Measurements from ENCODE around the gene CECR2. TPM values are rescaled to one million over a fixed set of nuclear protein-coding genes. Genes with fewer than 3 reads are reported as not detected.

CECR2 gene
- polyA plus RNA-seq (2012; rRNA removed) = not detected in 2 replicates
- polyA plus RNA-seq (2012; cell fraction: cytosol; rRNA removed) = not detected in 2 replicates
- polyA plus RNA-seq (2012; cell fraction: nucleus; rRNA removed) = not detected in 2 replicates

DNA sequence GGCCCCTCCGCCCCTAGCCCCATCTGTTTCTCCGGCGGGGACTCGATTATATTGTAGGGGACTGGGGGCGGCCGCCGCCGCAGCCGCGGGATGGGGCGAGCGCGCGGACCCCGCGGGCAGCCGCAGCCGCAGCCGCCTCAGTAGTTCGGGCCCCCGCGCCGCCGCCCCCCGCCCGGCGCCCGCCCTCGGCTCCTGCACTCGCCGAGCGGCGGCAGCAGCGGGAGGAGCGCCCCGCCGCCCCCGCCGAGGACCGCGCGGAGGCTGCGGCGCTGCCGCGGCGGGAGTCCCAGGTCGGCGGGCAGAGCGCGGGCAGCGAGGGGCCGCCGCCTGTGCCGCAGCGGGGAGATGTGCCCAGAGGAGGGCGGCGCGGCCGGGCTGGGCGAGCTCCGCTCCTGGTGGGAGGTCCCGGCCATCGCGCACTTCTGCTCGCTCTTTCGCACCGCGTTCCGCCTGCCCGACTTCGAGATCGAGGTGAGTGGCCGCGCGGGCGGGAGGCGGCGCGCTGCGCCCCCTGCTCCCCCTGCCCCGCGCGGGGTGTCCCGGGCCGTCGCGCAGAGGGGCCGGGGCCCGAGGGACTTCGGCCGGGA lies at the start of gene CECR2:
Gene CECR2, plus strand, starts transcription at position 22 of the 587 bp plus-strand sequence. Its CDS starts 324 bp downstream, at position 346.
- no peak within 1 kb of the TSS for H3K4me2 ChIP-seq
- H3K4me3 ChIP-seq (ENCODE audit: low read depth in 2 of 2, low read length in 1 of 2) = no peak within 1 kb of the TSS
- no peaks in the 10 kb centered on the region for H3K4me1 ChIP-seq (ENCODE audit: control insufficient read depth in 1 of 2, insufficient read depth in 2 of 2, low read depth in 1 of 2, low read length in 1 of 2)
- no peak within 1 kb of the TSS for H3K27ac ChIP-seq (ENCODE audit: low read depth in 2 of 2, low read length in 1 of 2)
- H3K9me3 ChIP-seq = no peaks in the 10 kb centered on the region
- H3K9me2 ChIP-seq = no peaks in the 10 kb centered on the region
- no peaks in the 10 kb centered on the region for H3K79me2 ChIP-seq (ENCODE audit: insufficient read depth)
- no peak within 1 kb of the TSS for H2AFZ ChIP-seq (ENCODE audit: low read depth)
- WGBS (ENCODE audit: low lambda C conversion rate) = no CpG with 5 or more reads among the region's 92 CpGs
- H4K20me1 ChIP-seq (ENCODE audit: insufficient read depth) = no peaks in the 10 kb centered on the region
- POLR2A ChIA-PET = no interaction called here
- TF ChIP-seq FOXJ3 (CRISPR knock-in tag; IDR thresholded peaks at IDR 0.05) (no peak), SMC3 (IDR thresholded peaks at IDR 0.05; ENCODE audit: low read depth, low read length) (no peak), YY1 (IDR thresholded peaks at IDR 0.05; ENCODE audit: low read depth) (no peak), FOSL2 (IDR thresholded peaks at IDR 0.05; ENCODE audit: borderline replicate concordance, low read depth) (no peak), ELF1 (IDR thresholded peaks at IDR 0.05) (no peak)
- TF ChIP-seq, protein P1, sequence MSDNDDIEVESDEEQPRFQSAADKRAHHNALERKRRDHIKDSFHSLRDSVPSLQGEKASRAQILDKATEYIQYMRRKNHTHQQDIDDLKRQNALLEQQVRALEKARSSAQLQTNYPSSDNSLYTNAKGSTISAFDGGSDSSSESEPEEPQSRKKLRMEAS (IDR thresholded peaks at IDR 0.05; ENCODE audit: low read depth) = no peak
- TF ChIP-seq, protein P2, sequence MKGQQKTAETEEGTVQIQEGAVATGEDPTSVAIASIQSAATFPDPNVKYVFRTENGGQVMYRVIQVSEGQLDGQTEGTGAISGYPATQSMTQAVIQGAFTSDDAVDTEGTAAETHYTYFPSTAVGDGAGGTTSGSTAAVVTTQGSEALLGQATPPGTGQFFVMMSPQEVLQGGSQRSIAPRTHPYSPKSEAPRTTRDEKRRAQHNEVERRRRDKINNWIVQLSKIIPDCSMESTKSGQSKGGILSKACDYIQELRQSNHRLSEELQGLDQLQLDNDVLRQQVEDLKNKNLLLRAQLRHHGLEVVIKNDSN (IDR thresholded peaks at IDR 0.05; ENCODE audit: borderline replicate concordance, low read depth) = no peak
- CTCF ChIA-PET = no interaction called here
- H3F3A ChIP-seq (replicated peaks; ENCODE audit: insufficient read depth) = peaks cover 4% of the 10 kb centered on the region
- peaks cover 76% of the 10 kb centered on the region for H3K27me3 ChIP-seq (ENCODE audit: insufficient read depth)
- no peak within 1 kb of the TSS for H3K9ac ChIP-seq
- peak; percentile 61 for DNase-seq
- H3K36me3 ChIP-seq (replicated peaks in 1 of 2; ENCODE audit: control insufficient read depth in 1 of 2, insufficient read depth in 2 of 2, low read length in 1 of 2) = no peaks in the 10 kb centered on the region

DNA sequence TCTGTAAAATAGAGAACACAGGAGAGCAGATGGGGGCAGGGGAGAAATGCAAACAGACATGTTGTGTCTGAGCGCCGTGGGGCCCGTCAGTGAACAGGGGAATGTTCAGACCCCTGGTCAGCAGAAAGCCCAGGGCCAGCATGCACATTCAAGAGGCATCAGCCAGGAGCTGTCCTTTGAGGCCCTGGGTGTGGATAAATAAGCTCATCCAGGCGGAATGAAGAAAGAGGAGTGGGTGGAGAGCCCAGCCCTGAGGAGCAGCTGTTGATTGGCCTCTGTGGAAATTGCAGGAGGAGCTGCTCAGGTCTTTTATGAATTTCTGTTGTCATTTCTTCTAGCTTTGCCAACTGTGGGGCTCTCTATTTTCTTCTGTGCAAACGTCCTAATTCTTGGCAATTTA lies 49.7 kb upstream of the CECR2 start:
- ChIA-PET POLR2A (no interaction called here), CTCF (no interaction called here)
- 8% methylated on average over 5 of the region's 5 CpGs for WGBS (ENCODE audit: low lambda C conversion rate)
- Histone ChIP-seq H4K20me1 (ENCODE audit: insufficient read depth) (no peaks in the 10 kb centered on the region), H3K27me3 (ENCODE audit: insufficient read depth) (peaks cover 12% of the 10 kb centered on the region; the same call in 1 of the 2 replicates), H2AFZ (ENCODE audit: low read depth) (no peak overlapping the region), H3K9ac (no peak overlapping the region), H3K9me2 (no peaks in the 10 kb centered on the region), H3K4me1 (ENCODE audit: control insufficient read depth in 1 of 2, insufficient read depth in 2 of 2, low read depth in 1 of 2, low read length in 1 of 2) (no peaks in the 10 kb centered on the region), H3F3A (replicated peaks; ENCODE audit: insufficient read depth) (no peaks in the 10 kb centered on the region), H3K4me2 (no peak overlapping the region), H3K36me3 (replicated peaks in 1 of 2; ENCODE audit: control insufficient read depth in 1 of 2, insufficient read depth in 2 of 2, low read length in 1 of 2) (no peaks in the 10 kb centered on the region), H3K27ac (ENCODE audit: low read depth in 2 of 2, low read length in 1 of 2) (no peak overlapping the region), H3K4me3 (ENCODE audit: low read depth in 2 of 2, low read length in 1 of 2) (no peak overlapping the region), H3K79me2 (ENCODE audit: insufficient read depth) (no peaks in the 10 kb centered on the region), H3K9me3 (no peaks in the 10 kb centered on the region)
- DNase-seq = no peak
- TF ChIP-seq NRF1 (IDR thresholded peaks at IDR 0.05; ENCODE audit: low read depth, low read length) (no peak), RFX5 (IDR thresholded peaks at IDR 0.05; ENCODE audit: low read length) (no peak), POLR2AphosphoS5 (IDR thresholded peaks at IDR 0.05; ENCODE audit: low read depth, low read length) (no peak), SIN3A (IDR thresholded peaks at IDR 0.05; ENCODE audit: borderline replicate concordance, low read depth, low read length) (no peak), TEAD4 (IDR thresholded peaks at IDR 0.05; ENCODE audit: borderline replicate concordance, insufficient read depth) (no peak), TAF1 (IDR thresholded peaks at IDR 0.05; ENCODE audit: borderline replicate concordance, low read depth, low read length) (no peak)
- TF ChIP-seq, protein P3, sequence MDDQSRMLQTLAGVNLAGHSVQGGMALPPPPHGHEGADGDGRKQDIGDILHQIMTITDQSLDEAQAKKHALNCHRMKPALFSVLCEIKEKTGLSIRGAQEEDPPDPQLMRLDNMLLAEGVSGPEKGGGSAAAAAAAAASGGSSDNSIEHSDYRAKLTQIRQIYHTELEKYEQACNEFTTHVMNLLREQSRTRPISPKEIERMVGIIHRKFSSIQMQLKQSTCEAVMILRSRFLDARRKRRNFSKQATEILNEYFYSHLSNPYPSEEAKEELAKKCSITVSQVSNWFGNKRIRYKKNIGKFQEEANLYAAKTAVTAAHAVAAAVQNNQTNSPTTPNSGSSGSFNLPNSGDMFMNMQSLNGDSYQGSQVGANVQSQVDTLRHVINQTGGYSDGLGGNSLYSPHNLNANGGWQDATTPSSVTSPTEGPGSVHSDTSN (IDR thresholded peaks at IDR 0.05) = no peak
